Activated CD8-positive, alpha-beta memory T cell treated with anti-CD3 and anti-CD28 coated beads, Interleukin-2, amount 50 U/mL, for 48 hours (primary cell): ENCODE measurements around the gene C5.

Experiments
- DNase-seq: peaks from one replicate; pipeline ENCODE4 v3.0.0-alpha.2; 2020

Gene C5

GRCh38 chr9:120922404-120923195 is 127.5 kb downstream of the C5 start:
- DNase-seq, result peak; percentile 46

- DNase-seq, result peak; percentile 64
Measured at GRCh38 chr9:120921661-120922181, 128.4 kb downstream of the C5 start.

DNA sequence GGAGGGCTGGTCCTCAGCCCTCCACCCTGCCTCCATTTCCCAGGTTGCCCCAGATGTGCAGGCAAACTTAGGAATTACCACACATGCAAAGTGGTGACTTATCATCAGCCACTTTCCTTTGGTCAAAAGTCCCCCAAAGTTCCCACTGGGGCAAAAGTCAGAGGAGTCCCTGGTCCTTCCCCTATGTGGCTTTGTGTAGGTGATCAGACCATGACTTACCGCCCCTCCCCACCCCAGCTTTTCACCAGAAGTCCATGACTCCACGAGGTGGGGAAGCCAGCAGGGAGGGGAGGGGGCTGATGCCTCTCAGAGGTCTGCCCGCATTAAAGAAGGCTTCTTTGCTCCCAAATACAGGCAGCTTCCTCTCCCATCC is 129.3 kb downstream of the C5 start:
- peak; percentile 66 for DNase-seq

GRCh38 chr9:120919843-120920805 is 130.0 kb downstream of the C5 start:
- DNase-seq, result peak; percentile 53

DNA sequence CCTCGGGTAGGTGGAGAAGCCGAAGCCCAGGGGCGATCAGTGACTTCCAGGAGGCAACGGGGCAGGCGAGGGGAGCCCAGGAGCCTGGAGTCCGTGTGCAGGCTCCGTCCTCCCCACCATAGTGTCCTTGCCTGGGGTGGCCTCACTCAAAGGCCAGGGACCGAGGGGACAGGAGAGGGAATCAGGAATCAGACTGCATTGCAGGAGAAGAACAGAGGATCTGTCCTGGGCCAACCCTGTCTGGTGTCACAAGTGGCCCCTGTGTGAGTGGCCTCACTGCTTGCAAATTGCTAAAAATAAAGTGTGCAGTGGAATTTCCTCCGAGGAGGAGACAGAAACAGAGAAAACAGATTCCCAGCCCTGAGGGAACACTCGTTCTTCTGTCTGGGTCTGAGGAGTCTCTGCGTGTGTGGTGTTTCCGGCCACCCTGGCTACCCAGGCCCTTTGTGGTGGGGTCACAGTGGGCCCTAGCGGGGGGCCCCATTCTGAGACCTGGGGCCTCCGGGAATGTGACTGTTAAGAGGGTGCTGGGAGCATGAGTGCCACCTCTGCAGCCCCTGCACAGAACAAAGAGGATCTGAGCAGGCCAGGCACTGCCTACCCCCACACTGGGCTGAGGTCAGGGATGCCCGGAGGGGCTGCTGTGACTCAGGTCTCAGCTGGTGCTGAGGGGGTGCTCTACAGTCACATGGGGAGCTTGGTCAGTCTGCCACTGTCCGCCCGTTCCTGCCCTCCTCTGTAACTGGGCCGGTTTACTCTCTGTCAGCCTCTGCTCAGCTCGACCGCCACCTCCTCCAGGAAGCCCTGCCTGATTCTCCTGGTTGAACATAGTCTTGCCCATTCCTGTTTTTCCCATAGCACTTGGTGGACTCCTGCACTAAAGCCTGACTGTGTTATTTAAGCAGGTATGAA is 130.9 kb downstream of the C5 start:
- DNase-seq, result peak; percentile 54

GRCh38 chr9:120917929-120918762 is 131.9 kb downstream of the C5 start:
- peak; percentile 12 for DNase-seq

DNA sequence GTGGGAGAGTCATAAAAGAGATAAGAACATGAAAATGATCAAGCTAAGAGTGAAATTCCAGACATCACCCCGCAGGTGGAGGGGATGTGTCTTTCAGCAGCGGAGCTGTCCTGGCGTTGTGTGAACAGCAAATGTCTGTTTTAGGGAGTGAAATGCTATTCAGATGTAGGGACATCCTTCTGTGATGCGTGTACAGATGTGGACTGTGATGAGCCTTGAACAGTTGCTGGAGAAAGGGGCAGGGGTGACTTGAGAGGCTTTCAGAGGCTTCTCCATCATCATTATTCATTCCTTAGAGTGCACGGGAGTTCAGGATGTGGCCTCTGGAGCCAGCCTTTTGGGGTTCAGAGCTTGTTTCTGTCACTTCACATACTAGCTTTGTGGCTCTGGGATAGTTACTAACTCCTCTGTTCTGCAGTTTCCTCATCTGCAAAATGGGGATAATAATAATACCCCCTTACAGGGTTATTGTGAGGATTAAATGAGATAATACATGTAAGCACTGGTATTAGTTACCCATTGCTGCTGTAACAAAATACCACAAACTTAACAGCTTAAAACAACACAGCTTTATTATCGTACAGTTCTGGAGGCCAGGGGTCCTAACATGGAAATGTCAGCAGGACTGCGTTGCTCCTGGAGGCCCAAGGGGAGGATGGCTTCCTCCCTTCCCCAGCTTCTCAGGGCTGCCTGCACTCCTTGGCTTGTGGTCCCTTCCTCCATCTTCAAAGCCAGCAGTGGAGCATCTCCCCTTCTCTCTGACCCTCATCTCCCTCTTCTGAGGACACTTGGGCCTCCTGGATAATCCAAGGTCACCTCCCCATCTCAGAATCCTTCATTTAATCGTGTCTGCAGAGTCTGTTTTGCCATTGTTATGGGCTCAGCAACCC is 132.8 kb downstream of the C5 start:
- no peak for DNase-seq

DNA sequence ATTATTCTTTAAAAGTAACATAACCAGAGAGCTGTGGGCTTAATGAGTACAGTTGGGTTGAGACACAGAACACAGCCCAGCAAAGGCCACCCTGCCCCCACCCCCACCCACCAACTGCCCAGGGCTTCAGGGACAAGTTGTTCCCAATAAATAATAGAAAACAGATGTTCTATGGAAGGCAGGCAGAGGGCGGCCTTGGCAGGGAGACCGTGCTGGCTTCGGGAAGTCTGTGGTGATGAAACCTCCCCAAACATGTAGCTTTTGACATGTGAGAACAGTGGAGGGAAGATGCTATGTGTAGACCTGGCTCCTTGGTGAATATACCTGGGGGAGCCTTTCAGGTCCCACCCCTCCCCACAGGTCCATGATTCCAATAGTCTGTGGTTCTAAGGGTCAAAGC is 133.5 kb downstream of the C5 start:
- no peak for DNase-seq

GRCh38 chr9:120915854-120916470 is 134.1 kb downstream of the C5 start:
- no peak for DNase-seq

DNA sequence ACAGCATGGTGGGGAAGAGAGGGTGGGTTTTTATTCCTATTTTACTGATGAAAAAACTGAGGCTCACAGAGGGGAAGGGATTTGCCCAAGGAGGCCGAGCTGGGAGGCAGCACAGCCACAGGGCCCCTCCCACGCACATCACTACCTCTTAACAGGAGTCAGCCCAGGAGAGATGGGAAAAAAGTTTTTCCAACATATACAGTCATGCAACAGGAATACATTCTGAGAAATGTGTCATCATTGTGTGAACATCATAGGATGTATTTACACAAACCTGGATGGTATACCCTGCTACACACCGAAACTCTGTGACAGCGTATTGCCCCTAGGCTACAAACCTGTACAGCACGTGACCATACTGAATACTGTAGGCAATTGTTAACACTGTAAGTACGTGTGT is 135.1 kb downstream of the C5 start:
- DNase-seq, result no peak

DNA sequence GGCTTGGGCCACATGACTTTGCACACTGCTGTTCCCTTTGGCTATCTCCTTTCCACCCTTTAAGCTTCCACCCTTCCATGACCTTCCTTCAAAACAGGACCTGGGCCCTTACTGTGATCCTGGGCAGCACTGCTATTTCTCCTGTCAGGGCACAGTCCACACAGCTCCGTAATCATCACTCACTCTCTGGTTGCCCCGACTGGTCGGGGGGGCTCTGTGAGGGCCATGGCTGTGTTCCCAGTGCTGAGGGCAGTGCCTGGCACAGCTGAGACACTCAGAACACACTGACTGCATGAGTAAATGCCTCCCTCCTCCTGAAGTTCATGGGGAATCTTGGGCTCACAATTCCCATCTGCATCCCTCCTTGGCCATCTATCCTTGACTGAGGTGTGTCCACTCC is 135.7 kb downstream of the C5 start:
- DNase-seq, result no peak

DNA sequence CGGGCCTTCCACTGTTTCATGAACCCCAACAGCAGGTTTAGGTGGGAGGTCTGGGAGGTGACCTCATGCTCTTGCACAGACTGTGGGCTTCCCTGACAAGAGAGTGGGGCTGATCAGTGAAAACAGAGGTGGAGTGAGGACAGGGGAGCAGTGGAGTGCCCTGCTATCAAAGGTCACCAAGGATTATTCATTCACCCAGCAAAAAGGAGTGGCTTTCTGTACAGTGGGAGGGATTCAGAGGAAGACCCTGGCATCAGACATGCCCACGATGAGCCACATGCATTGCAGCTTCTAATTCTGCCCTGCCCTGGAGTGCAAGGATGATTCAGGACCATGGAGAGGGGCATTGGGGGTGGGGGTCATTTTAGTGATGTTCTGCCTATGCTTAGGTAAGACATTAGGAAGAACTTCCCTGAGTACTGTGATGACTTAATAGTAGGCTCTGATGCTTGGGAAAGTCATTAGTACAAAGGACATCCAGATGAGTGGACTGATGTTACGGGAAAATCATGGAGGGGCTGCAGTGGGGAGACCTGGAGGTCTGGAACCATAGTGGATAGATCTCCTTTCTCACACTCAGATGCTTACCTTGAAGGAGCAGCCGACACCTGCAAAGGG is 136.3 kb downstream of the C5 start:
- no peak for DNase-seq

DNA sequence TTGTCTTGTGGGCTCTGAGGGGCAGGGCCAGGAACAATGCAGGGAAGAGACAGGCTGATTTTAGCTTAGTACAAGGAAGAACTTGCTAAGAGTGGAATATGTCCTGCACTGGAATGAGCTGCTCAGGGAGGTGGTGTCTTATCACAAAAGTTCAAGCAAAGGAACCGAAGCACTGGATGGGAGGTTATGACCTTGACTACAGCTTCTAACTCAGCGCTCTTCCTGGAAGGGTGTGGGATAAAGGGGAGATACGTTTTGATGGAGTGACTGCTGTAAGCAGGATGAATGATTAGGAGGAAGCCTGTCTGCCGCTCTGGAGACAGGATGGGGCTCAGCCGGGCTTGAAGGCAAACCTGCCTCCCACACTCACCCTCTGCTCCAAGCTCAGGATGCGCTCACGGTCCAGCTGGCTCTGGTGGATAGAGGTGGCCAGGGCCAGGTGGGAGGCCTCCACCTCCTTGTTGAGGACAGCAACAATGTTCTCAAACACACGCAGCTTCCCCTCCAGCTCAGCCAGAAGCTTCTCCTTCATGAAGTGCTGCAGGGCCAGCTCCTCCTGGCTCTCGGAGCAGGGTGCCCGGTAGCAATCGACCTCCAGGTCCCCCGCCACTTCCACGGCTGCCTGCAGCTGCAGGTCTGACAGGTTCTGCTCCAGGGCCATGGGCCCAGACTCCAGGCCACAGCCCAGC is 137.0 kb downstream of the C5 start:
- DNase-seq, result no peak

GRCh38 chr9:120911295-120911837 is 138.7 kb downstream of the C5 start:
- no peak for DNase-seq

- no peak for DNase-seq
Measured at GRCh38 chr9:120910643-120911042, 139.4 kb downstream of the C5 start.

DNA sequence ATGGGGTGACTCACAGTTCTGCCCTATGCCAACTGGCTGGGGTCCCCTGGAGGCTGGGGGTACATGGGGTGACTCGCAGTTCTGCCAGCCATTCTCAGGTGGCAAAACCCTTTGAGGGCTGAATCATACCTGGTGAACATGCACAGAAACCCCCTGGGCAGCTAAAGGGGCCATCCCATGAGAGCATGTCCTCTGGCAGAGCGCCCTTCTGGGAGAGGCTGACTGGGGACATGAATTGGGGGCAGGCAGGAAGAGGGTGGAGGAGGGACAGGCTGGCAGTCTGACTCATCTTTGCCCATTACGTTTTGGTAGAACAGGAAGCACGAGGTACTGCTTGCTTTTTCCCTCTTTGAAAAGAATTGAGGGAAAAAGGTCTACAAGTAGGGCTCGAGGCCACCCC is 140.2 kb downstream of the C5 start:
- DNase-seq, result no peak

DNA sequence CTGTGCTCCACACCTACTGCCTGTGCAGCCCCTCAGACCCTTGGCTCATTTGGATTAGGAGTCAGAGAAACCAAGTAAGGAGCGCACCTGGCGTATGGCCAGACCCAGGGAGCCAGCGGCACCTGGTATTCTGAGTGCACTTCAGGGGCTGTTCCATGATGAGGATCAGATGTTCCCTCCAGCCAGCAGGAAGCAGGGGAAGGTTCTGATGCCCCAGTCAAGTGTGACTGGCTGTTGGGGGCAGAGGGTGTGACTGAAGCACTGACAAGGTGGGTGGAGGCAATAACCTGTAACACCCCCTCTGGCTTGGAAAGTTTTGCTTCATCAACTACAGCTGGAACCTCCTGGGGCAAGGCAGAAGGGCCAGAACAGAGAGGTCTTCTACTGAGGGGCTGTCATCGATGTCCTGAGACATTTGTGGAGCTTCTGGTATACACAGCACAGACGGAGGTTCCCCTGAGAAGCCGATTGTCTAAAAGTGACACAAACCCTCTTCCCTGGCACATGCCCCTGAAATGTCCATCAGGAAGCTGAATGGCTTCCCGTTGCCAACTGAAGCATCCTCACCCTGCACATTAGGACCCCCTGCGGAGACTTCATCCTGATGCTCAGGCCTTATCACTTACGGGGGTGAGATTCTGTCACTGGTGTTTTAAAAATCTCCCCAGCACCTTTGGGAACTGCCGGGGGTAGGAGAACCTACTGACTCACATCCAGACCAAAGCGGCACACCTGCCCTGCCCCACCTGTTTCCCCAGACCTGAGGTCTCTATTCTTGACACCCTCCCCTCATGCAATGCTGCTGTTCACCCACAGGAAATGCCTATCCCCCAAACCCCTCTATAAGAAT is 144.5 kb downstream of the C5 start:
- no peak for DNase-seq

DNA sequence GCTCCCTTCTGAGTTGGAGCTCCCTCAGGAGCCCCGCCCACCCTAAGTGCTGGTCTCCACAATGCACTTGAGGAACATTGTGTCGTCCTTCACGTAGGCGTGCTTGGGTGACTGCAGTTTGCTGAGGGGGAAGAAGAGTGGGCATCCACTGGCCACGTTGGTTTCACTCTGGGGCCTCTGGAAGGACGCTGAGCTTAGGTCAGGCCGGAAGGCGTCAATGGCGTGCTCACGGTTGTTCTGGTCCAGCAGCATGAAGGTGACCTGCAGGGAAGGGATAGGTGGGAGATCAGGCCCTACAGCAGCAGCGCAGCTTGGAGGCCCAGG is 145.1 kb downstream of the C5 start:
- no peak for DNase-seq
